ENCODE measurements around the gene POLR1A. TPM values are rescaled to one million over a fixed set of nuclear protein-coding genes. Genes with fewer than 3 reads are reported as not detected.

POLR1A gene
- total and polyA plus RNA-seq, 4 donors: 5.5 to 39.1 (median 9.7) TPM

- peaks cover 6 to 45% (median 31%) of the 10 kb centered on the region in 4 donors for H3K36me3 ChIP-seq (ENCODE audit: control insufficient read depth in 4 of 4, insufficient read depth in 4 of 4, low read length in 4 of 4)
- H3K27ac ChIP-seq (ENCODE audit: low read depth in 1 of 2, low read length in 1 of 2): peak overlapping the region in 1 of 2 donors; percentile 96
- peaks cover 12 to 31% (median 27%) of the 10 kb centered on the region in 5 donors for H3K4me1 ChIP-seq (ENCODE audit: control insufficient read depth in 5 of 5, insufficient read depth in 5 of 5, low read length in 5 of 5)
- TF ChIP-seq, protein P1, sequence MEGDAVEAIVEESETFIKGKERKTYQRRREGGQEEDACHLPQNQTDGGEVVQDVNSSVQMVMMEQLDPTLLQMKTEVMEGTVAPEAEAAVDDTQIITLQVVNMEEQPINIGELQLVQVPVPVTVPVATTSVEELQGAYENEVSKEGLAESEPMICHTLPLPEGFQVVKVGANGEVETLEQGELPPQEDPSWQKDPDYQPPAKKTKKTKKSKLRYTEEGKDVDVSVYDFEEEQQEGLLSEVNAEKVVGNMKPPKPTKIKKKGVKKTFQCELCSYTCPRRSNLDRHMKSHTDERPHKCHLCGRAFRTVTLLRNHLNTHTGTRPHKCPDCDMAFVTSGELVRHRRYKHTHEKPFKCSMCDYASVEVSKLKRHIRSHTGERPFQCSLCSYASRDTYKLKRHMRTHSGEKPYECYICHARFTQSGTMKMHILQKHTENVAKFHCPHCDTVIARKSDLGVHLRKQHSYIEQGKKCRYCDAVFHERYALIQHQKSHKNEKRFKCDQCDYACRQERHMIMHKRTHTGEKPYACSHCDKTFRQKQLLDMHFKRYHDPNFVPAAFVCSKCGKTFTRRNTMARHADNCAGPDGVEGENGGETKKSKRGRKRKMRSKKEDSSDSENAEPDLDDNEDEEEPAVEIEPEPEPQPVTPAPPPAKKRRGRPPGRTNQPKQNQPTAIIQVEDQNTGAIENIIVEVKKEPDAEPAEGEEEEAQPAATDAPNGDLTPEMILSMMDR (IDR thresholded peaks at IDR 0.05; ENCODE audit: control extremely low read depth, extremely low read depth): no peak
- H3K9me3 ChIP-seq (ENCODE audit: control insufficient read depth in 4 of 4, insufficient read depth in 3 of 4, low read length in 3 of 4): no peaks in the 10 kb centered on the region
- no peaks in the 10 kb centered on the region for H3K27me3 ChIP-seq (ENCODE audit: control insufficient read depth in 3 of 3, insufficient read depth in 3 of 3, low read length in 2 of 3)
- H3K4me3 ChIP-seq: no peak overlapping the region
- no peak overlapping the region for H3K9ac ChIP-seq (ENCODE audit: insufficient read depth in 1 of 2, low read length in 2 of 2)
- DNase-seq (no peak), ATAC-seq (ENCODE audit: insufficient read depth, low FRiP score) (no peak)
- 48 to 64% methylated on average over 7 of the region's 7 CpGs for WGBS, 2 donors
Measured at GRCh38 chr2:86037795-86038192, 67.9 kb downstream of the POLR1A start.

DNA sequence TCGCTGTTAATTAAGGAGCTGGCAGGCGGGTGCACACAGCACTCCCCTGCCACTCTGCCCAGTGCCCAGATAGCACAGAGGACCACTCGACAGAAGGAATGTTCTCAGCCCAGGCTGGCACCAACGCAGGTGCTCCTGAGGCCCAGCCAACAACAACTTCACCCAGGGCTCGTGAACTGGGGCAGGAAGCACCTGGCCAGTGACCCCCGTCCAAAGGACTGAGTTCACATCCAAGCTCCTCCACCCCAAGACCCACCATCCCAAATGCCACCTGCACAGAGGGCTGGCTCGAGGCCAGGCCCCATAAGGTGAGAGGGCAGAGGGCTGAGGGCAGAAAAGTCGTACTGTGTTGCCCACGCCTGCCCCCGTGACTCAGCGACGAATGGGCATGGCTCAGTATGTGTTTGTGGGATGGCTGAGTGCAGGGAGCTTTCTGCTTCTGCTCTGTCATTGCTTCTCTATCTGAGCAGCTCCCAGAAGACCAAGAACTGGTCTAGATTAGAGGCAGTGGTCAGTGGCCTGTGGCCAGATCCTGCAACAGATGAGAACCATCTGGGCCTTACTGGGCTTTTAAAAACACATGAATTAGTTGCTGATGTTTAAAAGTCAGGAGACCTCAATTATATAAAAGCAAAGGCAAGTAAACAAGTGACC lies 68.4 kb downstream of the POLR1A start:
- DNase-seq (peak in 2 of 3 donors; percentile 33 to 64), ATAC-seq (ENCODE audit: insufficient read depth, low FRiP score) (peak; percentile 61)
- Histone ChIP-seq H3K4me1 (ENCODE audit: control insufficient read depth in 5 of 5, insufficient read depth in 5 of 5, low read length in 5 of 5) (peaks cover 12 to 31% (median 27%) of the 10 kb centered on the region in 5 donors), H3K27me3 (ENCODE audit: control insufficient read depth in 3 of 3, insufficient read depth in 3 of 3, low read length in 2 of 3) (no peaks in the 10 kb centered on the region), H3K36me3 (ENCODE audit: control insufficient read depth in 4 of 4, insufficient read depth in 4 of 4, low read length in 4 of 4) (peaks cover 9 to 47% (median 30%) of the 10 kb centered on the region in 4 donors), H3K9ac (ENCODE audit: insufficient read depth in 1 of 2, low read length in 2 of 2) (no peak overlapping the region), H3K4me3 (no peak overlapping the region), H3K27ac (ENCODE audit: low read depth in 1 of 2, low read length in 1 of 2) (peak overlapping the region; percentile 24 to 96), H3K9me3 (ENCODE audit: control insufficient read depth in 4 of 4, insufficient read depth in 3 of 4, low read length in 3 of 4) (no peaks in the 10 kb centered on the region)
- WGBS, 2 donors: 22 to 36% methylated on average over 12 of the region's 12 CpGs
- TF ChIP-seq, protein P1 (IDR thresholded peaks at IDR 0.05; ENCODE audit: control extremely low read depth, extremely low read depth): no peak

GRCh38 chr2:86036669-86037138 lies 69.0 kb downstream of the POLR1A start:
- DNase-seq: no peak
- WGBS, 2 donors: 11 to 12% methylated on average over 7 of the region's 7 CpGs
- peaks cover 12 to 31% (median 27%) of the 10 kb centered on the region in 5 donors for H3K4me1 ChIP-seq (ENCODE audit: control insufficient read depth in 5 of 5, insufficient read depth in 5 of 5, low read length in 5 of 5)
- H3K9me3 ChIP-seq (ENCODE audit: control insufficient read depth in 4 of 4, insufficient read depth in 3 of 4, low read length in 3 of 4): no peaks in the 10 kb centered on the region
- TF ChIP-seq, protein P1 (IDR thresholded peaks at IDR 0.05; ENCODE audit: control extremely low read depth, extremely low read depth): no peak
- peak overlapping the region; percentile 24 to 96 for H3K27ac ChIP-seq (ENCODE audit: low read depth in 1 of 2, low read length in 1 of 2)
- ATAC-seq (ENCODE audit: insufficient read depth, low FRiP score): peak; percentile 0
- H3K4me3 ChIP-seq: no peak overlapping the region
- peak overlapping the region in 1 of 2 donors; percentile 62 for H3K9ac ChIP-seq (ENCODE audit: insufficient read depth in 1 of 2, low read length in 2 of 2)
- H3K36me3 ChIP-seq (ENCODE audit: control insufficient read depth in 4 of 4, insufficient read depth in 4 of 4, low read length in 4 of 4): peaks cover 11 to 49% (median 31%) of the 10 kb centered on the region in 4 donors
- H3K27me3 ChIP-seq (ENCODE audit: control insufficient read depth in 3 of 3, insufficient read depth in 3 of 3, low read length in 2 of 3): no peaks in the 10 kb centered on the region

Measured in lung (tissue), 12 donors.